ENCODE measurements around the gene STPG1. TPM values are rescaled to one million over a fixed set of nuclear protein-coding genes. Genes with fewer than 3 reads are reported as not detected.
A peak's percentile ranks its signal among the peaks of the same experiment; 100 is the strongest.

The STPG1 gene
- total RNA-seq, 1 donor from 2014 or later: 9.2 TPM

- Mint-ChIP-seq H3K4me1 (ENCODE audit: low read depth, unreplicated experiment) (peaks cover 43% of the 10 kb centered on the region), H3K27me3 (ENCODE audit: low read depth, unreplicated experiment) (peaks cover 37% of the 10 kb centered on the region)
Measured at GRCh38 chr1:24322470-24323177, 91.0 kb downstream of the STPG1 start.

GRCh38 chr1:24321697-24322469 is 91.7 kb downstream of the STPG1 start:
- H3K9ac ChIP-seq (ENCODE audit: low read length): peak overlapping the region; percentile 58
- peak overlapping the region; percentile 62 for H3K27ac Mint-ChIP-seq (ENCODE audit: unreplicated experiment)
- no peaks in the 10 kb centered on the region for H3K36me3 Mint-ChIP-seq (ENCODE audit: low read depth, unreplicated experiment)
- H3K4me3 Mint-ChIP-seq (ENCODE audit: unreplicated experiment): peak overlapping the region; percentile 77
- H3K9me3 Mint-ChIP-seq (ENCODE audit: unreplicated experiment): peaks cover 1% of the 10 kb centered on the region
- H3K27ac ChIP-seq (ENCODE audit: low read depth, low read length): no peak overlapping the region
- peaks cover 23% of the 10 kb centered on the region for H3K4me1 ChIP-seq (ENCODE audit: insufficient read depth, low read length)
- peak overlapping the region; percentile 73 for H2AFZ ChIP-seq (ENCODE audit: low read depth, low read length)
- TF ChIP-seq EZH2 (IDR thresholded peaks at IDR 0.05; ENCODE audit: insufficient read depth, low read length): no peak
- TF ChIP-seq, protein P1, sequence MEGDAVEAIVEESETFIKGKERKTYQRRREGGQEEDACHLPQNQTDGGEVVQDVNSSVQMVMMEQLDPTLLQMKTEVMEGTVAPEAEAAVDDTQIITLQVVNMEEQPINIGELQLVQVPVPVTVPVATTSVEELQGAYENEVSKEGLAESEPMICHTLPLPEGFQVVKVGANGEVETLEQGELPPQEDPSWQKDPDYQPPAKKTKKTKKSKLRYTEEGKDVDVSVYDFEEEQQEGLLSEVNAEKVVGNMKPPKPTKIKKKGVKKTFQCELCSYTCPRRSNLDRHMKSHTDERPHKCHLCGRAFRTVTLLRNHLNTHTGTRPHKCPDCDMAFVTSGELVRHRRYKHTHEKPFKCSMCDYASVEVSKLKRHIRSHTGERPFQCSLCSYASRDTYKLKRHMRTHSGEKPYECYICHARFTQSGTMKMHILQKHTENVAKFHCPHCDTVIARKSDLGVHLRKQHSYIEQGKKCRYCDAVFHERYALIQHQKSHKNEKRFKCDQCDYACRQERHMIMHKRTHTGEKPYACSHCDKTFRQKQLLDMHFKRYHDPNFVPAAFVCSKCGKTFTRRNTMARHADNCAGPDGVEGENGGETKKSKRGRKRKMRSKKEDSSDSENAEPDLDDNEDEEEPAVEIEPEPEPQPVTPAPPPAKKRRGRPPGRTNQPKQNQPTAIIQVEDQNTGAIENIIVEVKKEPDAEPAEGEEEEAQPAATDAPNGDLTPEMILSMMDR (IDR thresholded peaks at IDR 0.05; ENCODE audit: insufficient read depth, low read depth, low read length): no peak
- no peak for FAIRE-seq
- no peaks in the 10 kb centered on the region for H3K9me3 ChIP-seq (ENCODE audit: insufficient read depth, low read depth, low read length)
- DNase-seq (ENCODE audit: low read depth): peak; percentile 87
- peaks cover 51% of the 10 kb centered on the region for H3K27me3 ChIP-seq (ENCODE audit: insufficient read depth, low read length)
- no peaks in the 10 kb centered on the region for H3K79me2 ChIP-seq (ENCODE audit: insufficient read depth, low read length)
- peak overlapping the region; percentile 73 for H3K4me2 ChIP-seq (ENCODE audit: low read length)
- no peaks in the 10 kb centered on the region for H4K20me1 ChIP-seq (ENCODE audit: insufficient read depth, low read length)
- peaks cover 39% of the 10 kb centered on the region for H3K4me1 Mint-ChIP-seq (ENCODE audit: low read depth, unreplicated experiment)
- peaks cover 34% of the 10 kb centered on the region for H3K27me3 Mint-ChIP-seq (ENCODE audit: low read depth, unreplicated experiment)
- no peaks in the 10 kb centered on the region for H3K36me3 ChIP-seq (ENCODE audit: insufficient read depth, low read length)
- H3K4me3 ChIP-seq (ENCODE audit: insufficient read depth, low read depth, low read length): peak overlapping the region; percentile 52

More at GRCh38 chr1:24322470-24323177, 91.0 kb downstream of the STPG1 start:
- TF ChIP-seq EZH2 (IDR thresholded peaks at IDR 0.05; ENCODE audit: insufficient read depth, low read length): peak; percentile 34
- TF ChIP-seq, protein P1 (IDR thresholded peaks at IDR 0.05; ENCODE audit: insufficient read depth, low read depth, low read length): no peak
- Mint-ChIP-seq H3K36me3 (ENCODE audit: low read depth, unreplicated experiment) (no peaks in the 10 kb centered on the region), H3K27ac (ENCODE audit: unreplicated experiment) (peak overlapping the region; percentile 62), H3K4me3 (ENCODE audit: unreplicated experiment) (peak overlapping the region; percentile 77), H3K9me3 (ENCODE audit: unreplicated experiment) (peaks cover 1% of the 10 kb centered on the region)
- H3K79me2 ChIP-seq (ENCODE audit: insufficient read depth, low read length): no peaks in the 10 kb centered on the region
- peak overlapping the region; percentile 58 for H3K9ac ChIP-seq (ENCODE audit: low read length)
- H3K36me3 ChIP-seq (ENCODE audit: insufficient read depth, low read length): no peaks in the 10 kb centered on the region
- peak overlapping the region; percentile 73 for H2AFZ ChIP-seq (ENCODE audit: low read depth, low read length)
- no peaks in the 10 kb centered on the region for H4K20me1 ChIP-seq (ENCODE audit: insufficient read depth, low read length)
- peak; percentile 24 for DNase-seq (ENCODE audit: low read depth)
- peaks cover 23% of the 10 kb centered on the region for H3K4me1 ChIP-seq (ENCODE audit: insufficient read depth, low read length)
- H3K4me2 ChIP-seq (ENCODE audit: low read length): peak overlapping the region; percentile 73
- no peak for FAIRE-seq
- peak overlapping the region; percentile 52 for H3K4me3 ChIP-seq (ENCODE audit: insufficient read depth, low read depth, low read length)
- H3K9me3 ChIP-seq (ENCODE audit: insufficient read depth, low read depth, low read length): no peaks in the 10 kb centered on the region
- H3K27ac ChIP-seq (ENCODE audit: low read depth, low read length): no peak overlapping the region
- peaks cover 58% of the 10 kb centered on the region for H3K27me3 ChIP-seq (ENCODE audit: insufficient read depth, low read length)

All from astrocyte (in vitro differentiated cells and primary cell).